ENCODE results near the gene BPIFB2.

- TF ChIP-seq CEBPB (IDR thresholded peaks at IDR 0.05) = no peak
- no peak for TF ChIP-seq EGR1 (IDR thresholded peaks at IDR 0.05)
- no peak for TF ChIP-seq YY1 (IDR thresholded peaks at IDR 0.05; ENCODE audit: low read depth)
- TF ChIP-seq MAX (IDR thresholded peaks at IDR 0.05) = no peak
- TF ChIP-seq ZBTB7A (IDR thresholded peaks at IDR 0.05; ENCODE audit: low read depth) = no peak
- TF ChIP-seq EP300 (IDR thresholded peaks at IDR 0.05; ENCODE audit: borderline replicate concordance) = no peak
- no peak for TF ChIP-seq RAD21 (IDR thresholded peaks at IDR 0.05; ENCODE audit: low read depth)
- TF ChIP-seq FOXM1 (IDR thresholded peaks at IDR 0.05; ENCODE audit: borderline replicate concordance, low read depth) = no peak
- no peak for TF ChIP-seq CREB1 (IDR thresholded peaks at IDR 0.05; ENCODE audit: low read depth)
These were observed 62.9 kb downstream of the BPIFB2 start for GRCh38 chr20:33070111-33071053.

Measured in Ishikawa (cell line).